Mucosa of gallbladder (tissue), 1 donor: ENCODE data around the gene PPP2R5B. TPM values are rescaled to one million over a fixed set of nuclear protein-coding genes. Genes with fewer than 3 reads are reported as not detected.
A peak's percentile ranks its signal among the peaks of the same experiment; 100 is the strongest.

Source experiments
- DNase-seq: peaks from one replicate; pipeline ENCODE4 v3.0.0-alpha.2; 2020; ENCODE audit warnings: low spot score
- total RNA-seq: library from RNA; stranded (reverse); gene quantifications from one replicate; pipeline ENCODE4 v1.2.1, GENCODE V29; 2021
- donor health status: DM: no; HTN: no; CAD: no.

Gene PPP2R5B
- total RNA-seq, 1 donor from 2014 or later = 44.1 TPM

GRCh38 chr11:64928957-64929356 is 4.5 kb downstream of the PPP2R5B start:
- DNase-seq = no peak

GRCh38 chr11:64929625-64930024 is 5.1 kb downstream of the PPP2R5B start:
- no peak for DNase-seq

- DNase-seq = no peak
Measured at GRCh38 chr11:64930340-64930739, 5.9 kb downstream of the PPP2R5B start.

- DNase-seq = no peak
Measured at GRCh38 chr11:64931290-64931689, 6.8 kb downstream of the PPP2R5B start.

- no peak for DNase-seq
Measured at GRCh38 chr11:64932324-64932723, 7.8 kb downstream of the PPP2R5B start.

- DNase-seq = no peak
Measured at GRCh38 chr11:64933213-64933934, 8.9 kb downstream of the PPP2R5B start.

GRCh38 chr11:64933935-64934681 is 9.6 kb downstream of the PPP2R5B start:
- no peak for DNase-seq

GRCh38 chr11:64934682-64935358 is 10.3 kb downstream of the PPP2R5B start:
- no peak for DNase-seq

GRCh38 chr11:64935359-64936081 is 11.0 kb downstream of the PPP2R5B start, which contains the start of gene GPHA2:
Gene GPHA2, minus strand, starts transcription at chr11:64935893. Its CDS starts 433 bp downstream, at chr11:64935460.
- no peak for DNase-seq

- DNase-seq = no peak
Measured at GRCh38 chr11:64936539-64936938, 12.1 kb downstream of the PPP2R5B start.

- no peak for DNase-seq
Measured at GRCh38 chr11:64947208-64947814, 22.8 kb downstream of the PPP2R5B start.

- no peak for DNase-seq
Measured at GRCh38 chr11:64951529-64951928, 27.0 kb downstream of the PPP2R5B start.

GRCh38 chr11:64954201-64954600 is 29.7 kb downstream of the PPP2R5B start:
- peak; percentile 30 for DNase-seq

- DNase-seq = no peak
Measured at GRCh38 chr11:64959498-64959897, 35.0 kb downstream of the PPP2R5B start.

- DNase-seq = peak; percentile 17
Measured at GRCh38 chr11:64960719-64961118, 36.2 kb downstream of the PPP2R5B start.

GRCh38 chr11:64963072-64963631 is 38.7 kb downstream of the PPP2R5B start:
- no peak for DNase-seq

- no peak for DNase-seq
Measured at GRCh38 chr11:64967375-64967774, 42.9 kb downstream of the PPP2R5B start.

GRCh38 chr11:64969209-64969608 is 44.7 kb downstream of the PPP2R5B start:
- DNase-seq = no peak

GRCh38 chr11:64970731-64971151 is 46.3 kb downstream of the PPP2R5B start:
- peak; percentile 11 for DNase-seq

- peak; percentile 91 for DNase-seq
Measured at GRCh38 chr11:64971421-64972233, 47.1 kb downstream of the PPP2R5B start, which contains the start of gene MAJIN. Gene MAJIN, minus strand, starts transcription at chr11:64972108. Its CDS starts 12,703 bp downstream, at chr11:64959405.
